GM11168 (cell line): ENCODE results near the gene ATP9B.
"Not testable (repeated sequence)": the region's sequence is repeated elsewhere in the genome, so short reads cannot be mapped to it uniquely, and the experiment has no call there.

Experiments used
- in situ Hi-C: fragments of 300-500 bp; cut with MboI; formaldehyde crosslinking; loops from one replicate; pipeline ENCODE4 v1.12.0; 2022; ENCODE audit warnings: low sequenced_read_pairs; ENCODE audit not compliant: unreplicated experiment

Gene ATP9B

DNA sequence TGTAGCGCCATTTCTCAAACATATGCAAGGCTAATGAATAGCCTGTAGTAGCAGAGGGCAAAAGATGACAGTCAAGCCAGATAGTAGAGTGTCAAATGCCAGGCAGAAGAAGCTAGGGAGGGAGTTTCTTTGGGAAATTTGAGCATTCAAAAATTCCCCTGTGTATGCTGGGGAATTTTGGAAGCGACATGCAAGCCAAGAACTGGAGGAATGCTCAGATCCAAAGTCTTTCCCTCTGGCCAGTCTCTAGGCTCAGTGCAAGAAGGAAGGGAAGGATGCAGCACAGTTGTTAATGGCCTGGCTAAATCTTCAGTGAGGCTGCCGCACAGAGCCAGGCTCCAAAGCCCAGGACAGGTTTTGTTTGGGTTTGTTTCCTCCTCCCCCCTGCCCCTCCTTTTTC is 59.9 kb downstream of the ATP9B start:
- in situ Hi-C loops, result no loop called here

DNA sequence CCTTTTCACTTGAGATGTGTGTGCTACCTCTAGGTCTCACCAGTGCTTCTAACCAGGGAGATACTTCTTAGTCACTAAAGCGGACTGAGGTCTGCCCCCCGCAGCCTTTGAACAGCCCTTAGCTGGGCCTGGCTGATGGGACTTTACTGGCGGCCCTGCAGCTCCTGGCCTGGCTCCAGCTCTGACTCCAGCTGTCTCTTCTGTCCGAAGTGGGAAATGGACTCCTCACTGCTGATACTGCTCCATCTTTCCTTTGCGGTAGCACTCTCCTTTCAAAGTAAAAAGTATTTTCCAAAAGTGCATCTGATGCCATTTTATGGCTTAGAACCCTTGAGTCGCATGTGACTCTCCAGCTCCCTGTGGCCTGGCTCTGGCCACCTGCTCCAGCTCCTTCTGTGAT is 64.5 kb downstream of the ATP9B start:
- in situ Hi-C loops, result no loop called here

DNA sequence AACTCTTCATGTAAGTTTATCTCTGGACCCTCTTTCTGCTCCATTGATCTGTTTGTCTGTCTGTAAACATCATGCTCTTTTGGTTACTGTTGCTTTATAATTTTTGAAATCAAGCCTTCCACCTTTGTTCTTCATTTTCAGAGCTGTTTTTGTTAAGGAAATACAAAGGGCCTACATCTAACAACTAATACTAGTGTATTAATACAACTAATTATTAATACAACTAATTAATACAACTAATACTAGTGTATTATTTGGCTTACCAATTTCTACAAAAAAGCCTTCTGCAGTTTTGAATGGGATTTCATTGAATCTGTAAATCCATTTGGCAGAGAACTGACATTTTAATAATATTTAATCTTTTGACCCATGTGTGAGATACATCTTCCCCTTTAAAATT is 66.7 kb downstream of the ATP9B start:
- in situ Hi-C loops, result no loop called here

DNA sequence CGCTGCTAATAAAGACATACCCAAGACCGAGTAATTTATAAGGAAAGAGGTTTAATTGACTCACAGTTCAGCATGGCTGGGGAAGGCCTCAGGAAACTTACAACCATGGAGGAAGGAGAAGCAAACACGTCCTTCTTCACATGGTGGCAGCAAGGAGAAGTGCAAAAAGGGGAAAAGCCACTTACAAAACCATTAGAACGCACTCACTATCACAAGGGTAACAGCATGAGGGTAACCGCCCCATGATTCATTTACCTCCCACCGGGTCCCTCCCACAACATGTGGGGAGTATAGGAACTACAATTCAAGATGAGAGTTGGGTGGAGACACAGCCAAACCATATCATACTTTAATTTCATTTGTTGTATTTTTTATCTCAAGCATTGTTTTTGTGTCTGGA is 67.5 kb downstream of the ATP9B start:
- in situ Hi-C loops, result no loop called here

DNA sequence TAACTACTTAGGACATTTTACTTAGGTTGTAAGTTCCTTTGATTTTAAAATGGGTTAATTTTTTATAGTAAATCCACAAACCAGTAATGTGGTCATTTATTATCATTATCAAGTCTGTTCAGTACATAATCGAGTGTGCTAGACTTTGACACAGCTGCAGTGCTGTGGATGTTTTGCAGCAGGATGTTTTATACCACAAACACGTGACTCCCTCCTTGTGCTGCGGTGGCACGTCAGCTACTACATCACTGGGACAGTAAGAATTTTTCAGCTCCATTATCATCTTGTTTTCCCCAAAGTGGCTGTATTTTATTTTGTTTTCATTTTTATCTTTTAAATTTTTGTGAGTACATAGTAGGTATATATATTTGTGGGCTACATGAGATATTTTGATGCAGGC is 70.0 kb downstream of the ATP9B start:
- in situ Hi-C loops, result no loop called here

DNA sequence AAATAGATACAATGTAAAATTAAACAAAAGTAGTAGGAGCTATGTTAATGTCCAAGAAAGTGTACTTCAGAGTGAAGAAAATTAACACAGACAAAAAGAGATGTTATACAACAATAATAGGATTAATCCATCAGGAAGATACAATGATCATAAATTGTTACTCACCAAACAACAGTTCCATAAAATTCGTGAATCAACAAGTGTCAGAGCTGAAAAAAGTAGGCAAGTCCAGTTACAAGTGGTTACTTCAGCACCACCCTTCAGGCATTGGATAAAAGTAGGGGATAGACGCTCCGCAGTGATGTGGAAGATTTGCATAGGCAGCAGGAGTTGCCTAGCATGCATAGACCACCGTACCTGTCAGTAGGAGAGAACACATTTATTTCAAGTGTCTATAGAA is 77.8 kb downstream of the ATP9B start:
- in situ Hi-C loops, result loop anchor here (10.0 kb wide), 1 partner anchor 48 kb away; no protein-coding TSS in a partner anchor

DNA sequence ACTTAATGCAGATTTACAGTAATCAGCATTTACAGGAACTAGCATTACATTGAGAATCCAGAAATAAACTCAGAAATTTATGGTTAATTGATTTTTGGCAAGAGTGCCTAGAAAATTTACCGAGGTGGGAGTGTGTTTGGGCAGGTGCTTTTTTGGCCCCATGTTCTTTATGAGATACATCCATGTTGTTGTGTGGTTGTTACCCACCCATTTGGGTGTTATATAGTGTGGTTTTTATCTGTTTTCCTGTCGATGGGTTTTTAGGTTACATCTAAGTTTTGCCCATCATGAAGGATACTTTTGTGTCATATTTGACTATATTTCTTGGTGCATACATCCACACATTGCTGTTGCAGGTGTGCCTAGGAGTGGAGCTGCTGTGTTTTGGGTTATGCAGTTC is 82.0 kb downstream of the ATP9B start:
- in situ Hi-C loops, result no loop called here

DNA sequence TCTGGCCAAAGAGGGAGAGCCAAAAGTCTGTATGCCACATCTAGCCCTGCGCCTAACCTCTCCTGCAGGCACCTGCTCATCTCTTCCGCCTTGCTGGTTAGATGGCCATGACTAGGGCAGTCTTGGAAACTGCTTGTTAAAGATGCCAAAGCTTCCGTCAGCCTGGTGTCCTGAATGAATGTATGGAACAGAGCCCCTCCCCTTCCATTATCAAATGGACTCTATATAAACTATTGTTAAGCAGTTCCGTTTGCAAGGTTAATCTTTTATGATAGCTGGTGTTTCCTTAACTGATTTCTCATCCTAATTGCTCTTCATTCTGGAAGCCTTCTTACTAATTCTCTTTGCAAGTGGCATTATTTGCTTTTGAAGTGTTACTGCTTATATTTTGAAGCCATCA is 87.1 kb downstream of the ATP9B start:
- in situ Hi-C loops, result no loop called here

DNA sequence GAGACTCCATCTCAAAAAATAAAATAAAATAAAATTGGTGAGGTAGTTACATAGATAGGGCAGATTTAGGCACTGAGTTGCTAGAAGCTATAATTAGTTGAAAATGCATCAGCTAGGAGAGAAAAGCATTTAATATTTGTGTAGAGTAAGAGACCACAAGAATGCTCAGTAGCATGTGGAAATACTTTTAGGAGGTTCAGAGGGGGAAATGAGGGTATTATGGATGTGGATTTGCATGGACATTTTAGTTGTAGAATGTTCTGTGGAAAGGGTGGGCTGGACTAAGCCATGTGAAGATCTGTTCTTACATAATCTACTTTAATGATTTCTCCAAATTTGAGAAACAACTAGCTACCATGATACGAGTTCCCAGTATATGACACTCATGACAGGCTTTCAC is 95.5 kb downstream of the ATP9B start:
- in situ Hi-C loops, result no loop called here

DNA sequence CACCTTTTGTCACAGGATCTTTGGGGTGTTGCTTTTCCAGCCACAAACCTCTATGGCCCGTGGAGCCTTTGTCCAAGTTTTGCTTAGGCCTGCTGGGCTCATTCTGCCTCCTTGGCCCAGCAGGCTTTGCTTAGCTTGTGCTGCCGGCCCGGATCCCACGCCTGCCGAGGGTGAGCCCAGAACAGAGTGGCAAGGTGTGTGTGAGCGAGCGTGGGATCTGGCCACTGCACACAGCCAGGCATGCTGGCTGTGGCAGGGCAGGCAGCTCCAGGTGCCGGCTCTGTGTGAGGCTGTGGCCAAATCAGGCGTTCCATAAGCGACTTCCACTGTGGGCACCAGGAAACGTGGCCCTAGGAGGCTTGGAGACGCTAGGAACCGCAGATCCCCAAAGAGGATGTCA is 97.5 kb downstream of the ATP9B start:
- in situ Hi-C loops, result no loop called here

DNA sequence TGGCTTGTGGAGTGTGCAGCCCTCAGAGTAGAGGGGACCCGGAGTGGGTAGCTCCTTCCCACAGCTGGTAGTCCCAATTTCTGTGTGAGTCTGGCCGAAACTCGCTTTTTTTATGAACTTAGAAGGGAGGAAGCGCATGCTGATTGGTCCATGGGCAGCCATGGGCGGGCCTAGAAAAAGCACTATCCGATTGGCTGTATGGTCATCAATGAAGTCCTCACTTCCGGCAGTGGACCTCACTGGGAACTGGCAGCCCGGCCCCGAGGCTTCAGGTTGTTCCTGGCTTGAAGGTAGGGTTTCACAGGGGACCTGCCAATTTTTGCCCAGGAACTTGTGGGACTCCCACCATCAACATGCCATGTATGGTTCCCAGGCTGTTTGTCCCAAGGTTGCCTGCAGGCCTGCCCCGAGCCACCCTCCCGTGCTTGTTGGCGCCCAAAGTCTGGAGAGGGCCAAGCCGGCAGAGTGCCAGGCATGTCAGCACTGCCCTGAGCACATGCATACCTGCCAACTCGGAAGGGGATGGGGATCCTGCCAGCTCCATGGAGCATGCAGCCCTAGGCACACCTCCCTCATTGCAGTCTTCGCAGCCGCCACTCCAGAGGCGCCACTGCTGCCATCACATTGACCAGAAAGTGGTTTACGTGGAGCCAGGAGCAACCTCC is 98.5 kb downstream of the ATP9B start:
- in situ Hi-C loops, result no loop called here

DNA sequence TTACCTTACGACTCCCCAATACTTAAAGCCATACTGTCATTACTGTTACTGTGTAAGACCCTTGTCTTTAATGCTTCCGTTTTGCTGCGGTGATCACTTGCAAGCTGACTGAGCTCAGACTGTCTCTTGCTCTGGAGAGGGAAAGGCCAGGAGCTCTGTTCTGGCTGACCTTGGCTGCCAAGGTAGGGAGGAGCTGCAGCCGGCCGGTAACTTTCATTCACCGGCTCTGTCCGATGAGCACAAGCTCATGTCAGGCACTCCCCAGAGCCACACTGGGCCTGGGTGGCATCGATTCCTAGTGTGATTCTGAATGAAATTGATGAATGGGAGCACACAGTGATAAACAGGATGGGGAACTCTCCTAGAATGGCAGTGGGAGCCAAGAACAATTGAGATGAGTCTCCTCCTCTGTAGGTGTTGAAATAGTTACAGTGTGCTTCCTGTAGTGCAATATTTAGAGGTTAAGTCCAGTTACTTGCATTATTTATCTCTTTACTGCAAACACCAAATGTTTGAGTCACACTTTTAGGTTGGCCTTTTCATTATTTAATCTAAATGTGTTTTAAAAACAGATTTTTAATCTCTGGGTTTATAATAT is 100.9 kb downstream of the ATP9B start:
- in situ Hi-C loops, result no loop called here

DNA sequence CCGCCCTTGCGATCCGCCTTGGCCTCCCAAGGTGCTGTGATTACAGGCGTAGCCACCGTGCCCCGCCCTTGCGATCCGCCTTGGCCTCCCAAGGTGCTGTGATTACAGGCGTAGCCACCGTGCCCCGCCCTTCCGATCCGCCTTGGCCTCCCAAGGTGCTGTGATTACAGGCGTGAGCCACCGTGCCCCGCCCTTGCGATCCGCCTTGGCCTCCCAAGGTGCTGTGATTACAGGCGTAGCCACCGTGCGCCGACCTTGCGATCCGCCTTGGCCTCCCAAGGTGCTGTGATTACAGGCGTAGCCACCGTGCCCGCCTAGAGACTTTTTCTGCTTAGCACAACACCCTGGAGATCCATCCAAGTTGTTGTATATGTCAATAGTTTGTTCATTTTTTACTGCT is 103.1 kb downstream of the ATP9B start:
- in situ Hi-C loops, result not testable (repeated sequence)

DNA sequence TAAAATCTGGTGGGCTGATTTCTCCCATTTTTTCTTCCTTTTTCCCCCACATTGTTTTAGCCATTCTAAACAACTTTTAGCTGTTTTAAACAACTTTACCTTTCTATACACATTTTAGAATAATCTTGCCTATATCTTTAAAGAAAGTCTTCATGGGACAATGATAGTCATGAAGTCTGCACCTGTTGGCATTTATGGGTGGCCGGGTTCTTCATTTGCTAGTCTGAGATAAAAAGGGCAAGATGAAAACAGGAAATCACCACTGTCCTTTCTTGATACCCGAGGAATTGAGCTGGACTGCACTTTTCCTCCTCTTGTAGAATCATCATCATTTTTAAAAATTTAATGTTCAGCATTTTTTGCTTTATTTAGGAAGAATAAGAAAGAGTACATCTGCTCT is 104.5 kb downstream of the ATP9B start:
- in situ Hi-C loops, result no loop called here

DNA sequence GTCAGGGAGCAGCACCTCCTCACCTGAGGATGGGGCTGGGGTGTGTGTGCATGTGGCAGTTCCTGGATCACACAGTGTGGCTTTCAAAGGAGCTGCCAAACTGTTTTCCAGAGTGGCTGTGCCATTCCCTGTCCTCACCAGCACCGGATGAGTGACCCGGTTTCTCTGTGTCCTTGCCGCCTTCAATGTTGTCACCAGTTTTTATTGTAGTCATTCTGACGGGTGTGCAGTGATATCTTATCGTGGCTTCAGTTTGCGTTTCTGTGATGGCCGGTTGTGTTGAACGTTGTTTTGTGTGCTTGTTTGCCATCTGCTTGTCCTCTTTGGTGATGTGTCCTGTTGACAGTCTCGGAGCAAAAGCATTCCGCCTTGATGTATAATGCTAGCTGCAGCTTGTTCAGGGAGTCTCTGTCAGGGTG is 108.9 kb downstream of the ATP9B start:
- in situ Hi-C loops, result no loop called here

DNA sequence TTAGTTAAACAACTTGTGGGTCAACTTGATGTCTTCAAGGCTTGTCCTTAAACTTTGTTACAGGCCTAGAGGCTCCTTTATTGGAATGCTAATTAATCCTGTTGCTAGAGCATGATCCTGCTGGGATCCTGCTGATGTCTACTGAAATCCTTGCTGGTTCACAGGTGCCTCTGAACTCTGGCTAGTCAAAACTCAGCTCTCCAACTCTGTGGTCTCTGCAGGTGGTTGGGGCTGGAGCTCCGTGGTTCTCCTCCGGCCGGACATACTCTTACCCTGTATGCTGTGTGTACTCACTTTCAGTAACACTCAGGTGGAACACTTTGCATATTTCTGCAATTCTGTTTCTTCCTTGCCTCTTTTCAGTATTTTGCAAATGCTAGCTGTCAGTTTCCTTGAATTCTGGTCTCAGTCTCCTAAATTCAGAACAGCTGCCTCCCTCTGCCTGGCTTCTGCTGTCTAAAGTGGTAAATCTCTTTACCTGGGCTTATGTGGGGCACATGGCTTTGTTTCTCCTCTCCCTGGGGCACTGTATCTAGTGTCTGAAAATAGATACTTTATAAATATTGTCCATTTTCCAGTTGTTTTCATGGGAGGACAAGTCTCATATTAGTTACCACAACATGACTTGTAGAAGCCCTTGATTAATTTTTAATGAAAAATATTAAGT is 113.0 kb downstream of the ATP9B start:
- in situ Hi-C loops, result no loop called here

DNA sequence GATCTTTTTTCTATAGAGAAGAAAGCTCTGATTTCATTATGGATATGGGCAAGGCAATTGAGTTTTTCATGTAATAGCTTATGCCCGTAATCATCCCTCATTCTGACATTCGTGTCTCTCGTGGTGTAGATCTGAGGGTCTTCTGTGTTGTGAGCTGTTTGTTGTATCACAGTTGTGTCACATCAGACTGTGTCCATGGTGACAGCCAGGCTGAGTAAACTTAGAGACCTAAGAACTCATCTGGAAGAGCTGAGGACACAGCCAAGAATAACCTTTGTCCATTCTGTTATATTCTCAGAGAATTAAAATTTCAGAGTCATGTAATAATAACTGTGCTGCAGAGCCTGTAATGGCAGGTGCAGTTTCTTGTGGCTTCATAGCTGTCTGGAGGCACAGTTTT is 116.5 kb downstream of the ATP9B start:
- in situ Hi-C loops, result no loop called here

DNA sequence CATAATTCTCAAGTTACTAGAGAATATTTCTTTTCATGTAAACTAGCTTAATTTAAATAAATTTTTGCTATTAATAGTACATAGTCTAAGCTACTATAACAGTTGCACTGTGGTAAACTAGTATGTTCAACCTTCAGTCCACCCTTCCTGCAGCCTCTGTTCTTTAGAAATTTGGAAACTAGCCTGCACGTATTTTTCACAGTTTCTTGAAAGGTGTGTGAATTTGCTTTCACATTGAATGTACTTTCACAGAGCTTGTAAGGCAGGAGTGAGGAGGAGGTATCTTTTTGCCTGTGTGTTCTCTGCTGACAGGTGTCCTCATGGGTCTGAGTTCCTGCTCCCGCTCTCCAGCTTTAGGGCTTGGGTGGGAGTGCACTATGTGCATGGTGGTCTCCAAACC is 117.5 kb downstream of the ATP9B start:
- in situ Hi-C loops, result no loop called here

DNA sequence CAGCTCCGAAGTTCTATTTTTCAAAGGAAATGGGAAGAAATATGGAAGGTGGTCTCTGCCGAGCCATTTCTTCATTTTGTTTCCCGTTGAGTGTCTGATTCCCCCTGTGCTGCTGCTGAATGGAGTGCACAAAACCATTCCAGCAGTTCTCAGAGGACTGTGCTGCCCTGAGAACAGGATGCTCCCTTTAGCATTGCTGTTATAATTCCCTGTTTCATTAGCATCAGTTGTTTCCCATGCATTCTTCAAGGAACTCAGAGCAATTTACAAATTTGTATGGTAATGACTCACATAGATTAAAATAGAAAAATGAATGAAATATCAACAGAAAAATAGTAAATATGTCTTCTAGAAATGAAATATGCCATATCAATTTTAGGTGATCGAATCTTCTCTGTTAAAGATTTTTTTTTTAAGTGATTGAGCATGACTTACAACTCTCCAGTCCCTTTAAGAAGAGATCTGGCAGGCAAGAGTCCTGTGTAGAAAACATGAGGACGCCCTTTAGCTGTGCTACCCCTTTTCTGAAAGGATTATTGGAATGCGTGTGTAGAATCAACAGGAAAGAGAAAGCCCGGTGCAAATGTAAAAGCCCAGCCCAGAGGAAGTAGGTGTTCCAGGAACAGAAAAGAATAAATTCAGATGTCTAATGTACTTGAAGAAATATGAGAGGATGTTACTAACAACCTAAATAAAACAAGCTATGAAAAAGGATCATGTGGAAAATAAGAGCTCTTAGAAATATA is 118.5 kb downstream of the ATP9B start:
- in situ Hi-C loops, result no loop called here

DNA sequence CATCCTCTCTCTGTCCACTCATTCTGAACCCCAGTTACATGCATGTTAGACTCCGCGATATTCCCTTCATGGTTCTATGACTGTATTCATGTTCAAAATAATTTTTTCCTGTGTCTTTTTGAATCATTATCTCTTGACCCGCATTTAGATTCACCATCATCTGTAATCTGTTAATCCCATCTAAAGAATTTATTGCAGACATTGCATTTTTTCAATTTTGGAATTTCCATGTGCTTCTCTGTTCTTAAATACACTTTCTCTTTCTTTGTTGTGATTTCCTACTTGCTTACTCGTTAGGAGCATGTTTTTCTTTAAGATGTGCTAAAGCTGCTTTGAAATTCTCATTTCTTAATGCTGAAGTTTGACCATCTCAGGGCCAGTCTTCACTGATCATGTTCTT is 122.2 kb downstream of the ATP9B start:
- in situ Hi-C loops, result loop anchor here (10.0 kb wide), 1 partner anchor 47 kb away; no protein-coding TSS in a partner anchor

DNA sequence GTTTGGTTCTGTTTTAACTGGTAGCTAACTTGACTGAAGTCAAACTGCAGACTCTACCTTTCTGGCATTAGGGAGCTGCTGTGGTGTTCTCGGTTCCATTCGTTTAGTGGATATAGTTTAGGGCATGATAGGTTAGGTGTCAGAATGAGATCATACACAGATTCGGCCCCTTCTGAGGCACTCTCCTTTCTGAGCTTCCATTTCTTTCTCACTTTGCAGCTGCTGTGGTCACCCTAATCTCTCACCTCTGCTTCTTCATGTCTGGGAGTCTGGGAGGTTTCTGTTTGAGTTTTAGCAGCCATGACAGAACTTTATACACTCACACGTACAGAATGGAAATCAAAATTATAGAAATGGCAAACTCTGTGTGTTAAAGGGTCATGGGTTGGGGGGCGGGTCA is 122.8 kb downstream of the ATP9B start:
- in situ Hi-C loops, result loop anchor here (10.0 kb wide), 1 partner anchor 47 kb away; no protein-coding TSS in a partner anchor
